Activated T-helper 1 cell treated with anti-CD3 and anti-CD28 coated beads, Interleukin-12 subunit alpha, Interleukin-12 subunit beta, Interleukin-2, Interleukin-4 antibody, amounts not matched to agents 30 ng/mL and 10 ng/mL and 1 ng/mL, durations not matched to agents 14 hours and 24 hours and 36 hours (primary cell): ENCODE results near the gene VAPA. TPM values are rescaled to one million over a fixed set of nuclear protein-coding genes. Genes with fewer than 3 reads are reported as not detected.
"Not testable (repeated sequence)": the region's sequence is repeated elsewhere in the genome, so short reads cannot be mapped to it uniquely, and the experiment has no call there.

Source experiments
- DNase-seq: peaks from one replicate; pipeline ENCODE4 v3.0.0; 2021; ENCODE audit warnings: low spot score
- H3K27ac Mint-ChIP-seq: one replicate; pipeline ENCODE4 v1.8.0; 2021; ENCODE audit warnings: mild to moderate bottlenecking, mixed read lengths
- H3K27me3 Mint-ChIP-seq: one replicate; pipeline ENCODE4 v1.8.0; 2022; ENCODE audit warnings: mild to moderate bottlenecking, moderate library complexity, mixed read lengths; ENCODE audit not compliant: insufficient read depth
- H3K36me3 Mint-ChIP-seq: one replicate; pipeline ENCODE4 v1.8.0; 2021; ENCODE audit warnings: low read depth, mixed read lengths
- H3K4me1 Mint-ChIP-seq: one replicate; pipeline ENCODE4 v1.8.0; 2021; ENCODE audit warnings: low read depth, mixed read lengths
- H3K4me3 Mint-ChIP-seq: one replicate; pipeline ENCODE4 v1.8.0; 2021; ENCODE audit warnings: mild to moderate bottlenecking, moderate library complexity, mixed read lengths
- H3K9me3 Mint-ChIP-seq: one replicate; pipeline ENCODE4 v1.8.0; 2021; ENCODE audit warnings: mixed read lengths
- intact Hi-C: fragments of 100-400 bp; cut with micrococcal nuclease; formaldehyde crosslinking; loops from one replicate; pipeline ENCODE4 v1.15.1; 2024
- total RNA-seq: library from RNA; stranded (reverse); gene quantifications from 2 replicates; pipeline ENCODE4 v1.2.3, GENCODE V29; 2022

The VAPA gene
- total RNA-seq, 1 donor from 2014 or later: 187 TPM

GRCh38 chr18:9894454-9895068 lies 19.3 kb upstream of the VAPA start:
- Mint-ChIP-seq H3K4me1 (peaks cover 18% of the 10 kb centered on the region), H3K27me3 (peaks cover under 1% of the 10 kb centered on the region), H3K9me3 (no peaks in the 10 kb centered on the region), H3K4me3 (no peak overlapping the region), H3K36me3 (no peaks in the 10 kb centered on the region), H3K27ac (no peak overlapping the region)
- intact Hi-C loops: no loop called here
- no peak for DNase-seq

GRCh38 chr18:9897129-9897528 lies 16.7 kb upstream of the VAPA start:
- Mint-ChIP-seq H3K27ac (no peak overlapping the region), H3K27me3 (peaks cover 2% of the 10 kb centered on the region), H3K36me3 (no peaks in the 10 kb centered on the region), H3K4me3 (no peak overlapping the region), H3K4me1 (peaks cover 18% of the 10 kb centered on the region), H3K9me3 (no peaks in the 10 kb centered on the region)
- DNase-seq: no peak
- intact Hi-C loops: no loop called here

- peaks cover 18% of the 10 kb centered on the region for H3K4me1 Mint-ChIP-seq
- DNase-seq, H3K9me3 Mint-ChIP-seq, intact Hi-C loops, H3K27ac Mint-ChIP-seq, H3K36me3 Mint-ChIP-seq, H3K4me3 Mint-ChIP-seq, H3K27me3 Mint-ChIP-seq: not testable (repeated sequence)
Observed at GRCh38 chr18:9897787-9898291, 16.0 kb upstream of the VAPA start.

GRCh38 chr18:9898792-9899549 lies 14.8 kb upstream of the VAPA start:
- Mint-ChIP-seq H3K4me3 (no peak overlapping the region), H3K36me3 (no peaks in the 10 kb centered on the region), H3K9me3 (no peaks in the 10 kb centered on the region), H3K4me1 (peaks cover 18% of the 10 kb centered on the region), H3K27me3 (peaks cover 4% of the 10 kb centered on the region), H3K27ac (peak overlapping the region; percentile 15)
- intact Hi-C loops: no loop called here
- no peak for DNase-seq

GRCh38 chr18:9899550-9899930 lies 14.3 kb upstream of the VAPA start:
- DNase-seq, H3K9me3 Mint-ChIP-seq, H3K27me3 Mint-ChIP-seq, H3K36me3 Mint-ChIP-seq, H3K4me3 Mint-ChIP-seq, intact Hi-C loops: not testable (repeated sequence)
- peaks cover 14% of the 10 kb centered on the region for H3K4me1 Mint-ChIP-seq
- H3K27ac Mint-ChIP-seq: peak overlapping the region; percentile 15

GRCh38 chr18:9900699-9901098 lies 13.1 kb upstream of the VAPA start:
- Mint-ChIP-seq H3K27me3 (peaks cover 4% of the 10 kb centered on the region), H3K9me3 (no peaks in the 10 kb centered on the region), H3K27ac (no peak overlapping the region), H3K4me1 (peaks cover 10% of the 10 kb centered on the region), H3K36me3 (no peaks in the 10 kb centered on the region), H3K4me3 (no peak overlapping the region)
- intact Hi-C loops: no loop called here
- DNase-seq: no peak

GRCh38 chr18:9901377-9901776 lies 12.4 kb upstream of the VAPA start:
- Mint-ChIP-seq H3K36me3 (no peaks in the 10 kb centered on the region), H3K4me3 (no peak overlapping the region), H3K4me1 (peaks cover 10% of the 10 kb centered on the region), H3K9me3 (no peaks in the 10 kb centered on the region), H3K27ac (no peak overlapping the region), H3K27me3 (peaks cover 4% of the 10 kb centered on the region)
- no peak for DNase-seq
- intact Hi-C loops: no loop called here

GRCh38 chr18:9902264-9902663 lies 11.6 kb upstream of the VAPA start:
- H3K36me3 Mint-ChIP-seq, H3K9me3 Mint-ChIP-seq, intact Hi-C loops, H3K27ac Mint-ChIP-seq, DNase-seq, H3K4me3 Mint-ChIP-seq: not testable (repeated sequence)
- Mint-ChIP-seq H3K4me1 (peaks cover 10% of the 10 kb centered on the region), H3K27me3 (peaks cover 10% of the 10 kb centered on the region)

GRCh38 chr18:9902832-9903231 lies 11.0 kb upstream of the VAPA start:
- intact Hi-C loops: no loop called here

GRCh38 chr18:9905401-9905922 lies 8.4 kb upstream of the VAPA start:
- H3K9me3 Mint-ChIP-seq: no peaks in the 10 kb centered on the region
- H3K27me3 Mint-ChIP-seq: peaks cover 18% of the 10 kb centered on the region
- intact Hi-C loops: no loop called here
- no peaks in the 10 kb centered on the region for H3K36me3 Mint-ChIP-seq
- H3K4me3 Mint-ChIP-seq: no peak overlapping the region
- H3K4me1 Mint-ChIP-seq: no peaks in the 10 kb centered on the region
- no peak overlapping the region for H3K27ac Mint-ChIP-seq
- DNase-seq: no peak

More at GRCh38 chr18:9902832-9903231, 11.0 kb upstream of the VAPA start:
- no peak overlapping the region for H3K4me3 Mint-ChIP-seq
- DNase-seq: no peak
- H3K4me1 Mint-ChIP-seq: peaks cover 10% of the 10 kb centered on the region
- H3K27ac Mint-ChIP-seq: no peak overlapping the region
- H3K9me3 Mint-ChIP-seq: no peaks in the 10 kb centered on the region
- H3K36me3 Mint-ChIP-seq: no peaks in the 10 kb centered on the region
- H3K27me3 Mint-ChIP-seq: peaks cover 10% of the 10 kb centered on the region

- intact Hi-C loops: no loop called here
- Mint-ChIP-seq H3K27me3 (peaks cover 16% of the 10 kb centered on the region), H3K4me3 (no peak overlapping the region), H3K27ac (no peak overlapping the region), H3K36me3 (no peaks in the 10 kb centered on the region), H3K9me3 (no peaks in the 10 kb centered on the region), H3K4me1 (no peaks in the 10 kb centered on the region)
- DNase-seq: no peak
Observed at GRCh38 chr18:9906481-9906880, 7.3 kb upstream of the VAPA start.

- Mint-ChIP-seq H3K9me3 (no peaks in the 10 kb centered on the region), H3K36me3 (no peaks in the 10 kb centered on the region), H3K4me3 (no peak overlapping the region), H3K4me1 (peaks cover 3% of the 10 kb centered on the region), H3K27me3 (peaks cover 15% of the 10 kb centered on the region), H3K27ac (no peak overlapping the region)
- intact Hi-C loops: no loop called here
- no peak for DNase-seq
Observed at GRCh38 chr18:9907867-9908266, 5.9 kb upstream of the VAPA start.

- peaks cover 15% of the 10 kb centered on the region for H3K27me3 Mint-ChIP-seq
- H3K27ac Mint-ChIP-seq: no peak overlapping the region
- H3K4me3 Mint-ChIP-seq: no peak overlapping the region
- no peaks in the 10 kb centered on the region for H3K9me3 Mint-ChIP-seq
- peaks cover 10% of the 10 kb centered on the region for H3K4me1 Mint-ChIP-seq
- no peak for DNase-seq
- intact Hi-C loops: loop anchor here (5.0 to 10.0 kb wide), 3 partner anchors 775 to 1205 kb away; partner anchors contain the start of genes ANKRD12, MTCL1 and NDUFV2
- H3K36me3 Mint-ChIP-seq: no peaks in the 10 kb centered on the region
Observed at GRCh38 chr18:9910071-9910470, 3.7 kb upstream of the VAPA start.
